Measurements from ENCODE around the gene PRKCE. TPM values are rescaled to one million over a fixed set of nuclear protein-coding genes. Genes with fewer than 3 reads are reported as not detected.

PRKCE gene
- total and polyA plus RNA-seq, 2 of the 8 experiments (the other 6 are each of a cell fraction or from before 2014, with no cell fraction given), result 0.54 to 2.1 TPM

DNA sequence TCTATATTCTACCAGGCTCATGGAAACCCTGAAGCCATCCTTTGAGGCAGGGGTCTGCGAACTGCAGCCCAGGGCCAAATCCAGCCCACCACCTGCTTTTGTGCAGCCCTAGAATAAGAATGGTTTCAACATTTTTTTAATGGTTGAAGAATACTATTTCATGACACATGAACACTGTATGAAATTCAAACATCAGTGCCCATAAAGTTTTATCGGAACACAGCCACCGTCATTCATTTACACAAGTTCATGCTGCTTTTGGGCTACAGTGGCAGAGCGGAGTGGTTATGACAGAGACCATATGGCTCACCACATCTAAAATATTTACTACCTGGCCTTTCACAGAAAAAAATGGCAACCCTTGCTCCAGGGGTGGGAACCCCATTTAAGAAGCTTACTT is 521.6 kb downstream of the PRKCE start:
- Histone ChIP-seq H3K18ac (ENCODE audit: extremely low read depth, low read length) (no peak overlapping the region), H2AFZ (ENCODE audit: low read length) (no peak overlapping the region), H3K36me3 (ENCODE audit: control insufficient read depth in 2 of 4, insufficient read depth in 4 of 4, low read length in 3 of 4) (no peaks in the 10 kb centered on the region), H3K4ac (replicated peaks; ENCODE audit: insufficient read length, low read depth, low read length) (no peak overlapping the region), H3K27me3 (replicated peaks in 1 of 4; ENCODE audit: control insufficient read depth in 3 of 4, extremely low read depth in 1 of 4, insufficient read depth in 3 of 4, low read length in 3 of 4) (no peaks in the 10 kb centered on the region), H3K9ac (replicated peaks in 1 of 4; ENCODE audit: extremely low read depth in 1 of 4, low read depth in 3 of 4, low read length in 3 of 4) (no peak overlapping the region), H4K20me1 (replicated peaks in 1 of 2; ENCODE audit: control insufficient read depth in 1 of 2, insufficient read depth in 2 of 2, low read length in 2 of 2) (no peaks in the 10 kb centered on the region), H2BK12ac (ENCODE audit: low read depth, low read length) (no peak overlapping the region), H3K27ac (ENCODE audit: low read depth, low read length) (no peak overlapping the region), H2AK5ac (ENCODE audit: low read depth, low read length) (no peak overlapping the region), H3K56ac (replicated peaks; ENCODE audit: insufficient read length, low read depth, low read length) (no peak overlapping the region), H4K91ac (replicated peaks; ENCODE audit: insufficient read length, low read length) (no peak overlapping the region), H2BK20ac (ENCODE audit: low read length) (no peak overlapping the region), H3K79me2 (ENCODE audit: control insufficient read depth in 1 of 2, insufficient read depth in 2 of 2, low read length in 2 of 2) (no peaks in the 10 kb centered on the region), H3K23me2 (ENCODE audit: low read depth, low read length) (no peaks in the 10 kb centered on the region), H3K4me1 (replicated peaks in 1 of 4; ENCODE audit: control insufficient read depth in 3 of 4, insufficient read depth in 4 of 4, low read length in 3 of 4) (peaks cover 0 to 8% (median 3%) of the 10 kb centered on the region in 4 experiments; a peak in 4 of 7 replicates), H3K79me1 (ENCODE audit: low read depth, low read length) (no peaks in the 10 kb centered on the region), H2BK120ac (replicated peaks; ENCODE audit: low read depth, low read length) (no peak overlapping the region), H3K9me3 (ENCODE audit: insufficient read depth in 2 of 2, low read depth in 1 of 2, low read length in 1 of 2) (no peaks in the 10 kb centered on the region), H3K4me2 (ENCODE audit: insufficient read depth in 1 of 2, low read depth in 2 of 2, low read length in 2 of 2) (no peak overlapping the region), H2BK5ac (ENCODE audit: low read depth, low read length) (no peak overlapping the region), H4K5ac (ENCODE audit: insufficient read length, low read depth, low read length) (no peak overlapping the region), H3K4me3 (ENCODE audit: extremely low read depth in 1 of 4, insufficient read depth in 2 of 4, low read depth in 3 of 4, low read length in 4 of 4) (no peak overlapping the region), H4K8ac (ENCODE audit: extremely low read depth, insufficient read depth, low read length) (no peak overlapping the region), H2BK15ac (ENCODE audit: low read length) (no peak overlapping the region), H3K23ac (ENCODE audit: insufficient read length) (no peak overlapping the region), H3K14ac (ENCODE audit: insufficient read length) (no peak overlapping the region)
- DNase-seq (ENCODE audit: low read depth in 1 of 2, low spot score in 2 of 2) (no peak), FAIRE-seq (no peak)
- ChIA-PET CTCF (ENCODE audit: partially characterized antibody) (interaction anchor here (0.7 to 1.8 kb wide), 3 partner anchors 17 to 121 kb away, joined by 3 to 5 read pairs (median 3); no protein-coding TSS in a partner anchor), POLR2A (ENCODE audit: partially characterized antibody) (interaction anchor here (0.6 kb wide), 1 partner anchor 316 kb away, joined by 3 read pairs; no protein-coding TSS in a partner anchor)
- WGBS, 2 experiments (ENCODE audit: extremely low coverage in 1 of 2, insufficient coverage in 1 of 2, insufficient read length in 1 of 2, insufficient replicate concordance in 2 of 2, low coverage in 1 of 2, low lambda C conversion rate in 2 of 2, missing lambda C conversion rate in 1 of 2), result 97% methylated on average over 4 of the region's 4 CpGs; no CpG with 5 or more reads in 1 of the 2 experiments
- TF ChIP-seq SIN3A (conservative IDR thresholded peaks at IDR 0.05 in 1 of 2, IDR thresholded peaks at IDR 0.05 in 1 of 2; ENCODE audit: low read depth in 1 of 2, low read length in 2 of 2), result no peak
- no peak for TF ChIP-seq EGR1 (IDR thresholded peaks at IDR 0.05; ENCODE audit: borderline replicate concordance, low read depth, low read length)
- no peak for TF ChIP-seq BACH1 (IDR thresholded peaks at IDR 0.05; ENCODE audit: low read length)
- TF ChIP-seq HDAC6 (IDR thresholded peaks at IDR 0.05; ENCODE audit: low read depth, low read length), result no peak
- TF ChIP-seq RBBP5 (IDR thresholded peaks at IDR 0.05; ENCODE audit: borderline replicate concordance, low read depth, low read length), result no peak
- TF ChIP-seq FOSL1 (IDR thresholded peaks at IDR 0.05; ENCODE audit: insufficient read depth, low read depth, low read length), result no peak
